WTC11 (cell line): ENCODE data around the gene BACH2. TPM values are rescaled to one million over a fixed set of nuclear protein-coding genes. Genes with fewer than 3 reads are reported as not detected.

ENCODE experiments used
- ATAC-seq: fragments of 200-7000 bp; cut with Tn5 transposase; 2 replicates; pipeline ENCODE4 v1.10.0; 2021; ENCODE audit warnings: mild to moderate bottlenecking, moderate library complexity
- CTCF ChIA-PET: fragments of 300-600 bp; sonication (Branson Sonifier 250); formaldehyde crosslinking; loops from one replicate; lab custom pipeline; 2021; ENCODE audit warnings: antibody characterized with exemption; lab: Charles Lee
- POLR2A ChIA-PET: fragments of 350-600 bp; sonication (Branson Sonifier 250); formaldehyde crosslinking; loops from one replicate; lab custom pipeline; 2021; ENCODE audit warnings: antibody characterized with exemption; lab: Charles Lee
- DNase-seq: peaks from one replicate; pipeline ENCODE4 v3.0.0; 2021; ENCODE audit warnings: low spot score
- H3K27ac Mint-ChIP-seq: 2 replicates; pipeline ENCODE4 v1.8.0; 2021; ENCODE audit warnings: mixed read lengths
- H3K27me3 Mint-ChIP-seq: 2 replicates; pipeline ENCODE4 v1.8.0; 2021; ENCODE audit warnings: low read depth, mild to moderate bottlenecking, moderate library complexity, mixed read lengths
- H3K36me3 Mint-ChIP-seq: 2 replicates; pipeline ENCODE4 v1.8.0; 2021; ENCODE audit warnings: mixed read lengths
- H3K4me1 Mint-ChIP-seq: 2 replicates; pipeline ENCODE4 v1.8.0; 2022; ENCODE audit warnings: mixed read lengths
- H3K4me3 Mint-ChIP-seq: 2 replicates; pipeline ENCODE4 v1.8.0; 2021; ENCODE audit warnings: mild to moderate bottlenecking, moderate library complexity, mixed read lengths
- H3K9me3 Mint-ChIP-seq: 2 replicates; pipeline ENCODE4 v1.8.0; 2021; ENCODE audit warnings: mixed read lengths
- ATF1 ChIP-seq: sonication (generic); formaldehyde crosslinking; IDR thresholded peaks from 2 replicates; pipeline ENCODE4 v1.8.1; 2023; ENCODE audit warnings: mild to moderate bottlenecking, moderate library complexity, missing genetic modification reagents
- CREB1 ChIP-seq: sonication (generic); formaldehyde crosslinking; IDR thresholded peaks from 2 replicates; pipeline ENCODE4 v1.8.0; 2023; ENCODE audit warnings: mild to moderate bottlenecking, missing genetic modification reagents
- FOXJ3 ChIP-seq: sonication (generic); formaldehyde crosslinking; IDR thresholded peaks from 2 replicates; pipeline ENCODE4 v1.9.0; 2021; ENCODE audit warnings: missing genetic modification reagents, mild to moderate bottlenecking, borderline replicate concordance
- MYBL2 ChIP-seq: sonication (generic); formaldehyde crosslinking; IDR thresholded peaks from 2 replicates; pipeline ENCODE4 v1.8.1; 2023; ENCODE audit warnings: mild to moderate bottlenecking, moderate library complexity, missing genetic modification reagents
- NR2C2 ChIP-seq: sonication (generic); formaldehyde crosslinking; IDR thresholded peaks from 2 replicates; pipeline ENCODE4 v1.8.0; 2022; ENCODE audit warnings: mild to moderate bottlenecking, missing genetic modification reagents
- RORB ChIP-seq: fragments of 250-450 bp; sonication (Bioruptor Pico); IDR thresholded peaks from 2 replicates; pipeline ENCODE4 v1.9.0; 2021; ENCODE audit warnings: mild to moderate bottlenecking
- ZNF396 ChIP-seq: fragments of 250-450 bp; sonication (Bioruptor Pico); IDR thresholded peaks from 2 replicates; pipeline ENCODE4 v1.8.0; 2021; ENCODE audit warnings: mild to moderate bottlenecking, moderate library complexity, borderline replicate concordance
- total RNA-seq: library from RNA; stranded (reverse); gene quantifications from 3 replicates; pipeline ENCODE4 v1.2.3, GENCODE V29; 2021
- TF ChIP-seq, protein P1 (sequence below): sonication (generic); formaldehyde crosslinking; IDR thresholded peaks from 2 replicates; pipeline ENCODE4 v1.8.0; 2022; ENCODE audit warnings: mild to moderate bottlenecking, missing genetic modification reagents
- TF ChIP-seq, protein P2 (sequence below): sonication (generic); formaldehyde crosslinking; conservative IDR thresholded peaks from 2 replicates; pipeline ENCODE4 v1.8.1; 2023; ENCODE audit warnings: mild to moderate bottlenecking, low read depth, missing genetic modification reagents, moderate library complexity
- TF ChIP-seq, protein P3 (sequence below): fragments of 250-450 bp; sonication (Bioruptor Pico); IDR thresholded peaks from 2 replicates; pipeline ENCODE4 v2.1.2; 2022; ENCODE audit warnings: mild to moderate bottlenecking, moderate library complexity
- TF ChIP-seq, protein P4 (sequence below): sonication (generic); formaldehyde crosslinking; IDR thresholded peaks from 2 replicates; pipeline ENCODE4 v1.8.0; 2022; ENCODE audit warnings: mild to moderate bottlenecking, missing genetic modification reagents
- TF ChIP-seq, protein P5 (sequence below): fragments of 200-600 bp; IDR thresholded peaks from 2 replicates; pipeline ENCODE4 v1.8.0; 2022; ENCODE audit warnings: antibody characterized with exemption
- TF ChIP-seq, protein P6 (sequence below): sonication (generic); formaldehyde crosslinking; IDR thresholded peaks from 2 replicates; pipeline ENCODE4 v1.8.0; 2023; ENCODE audit warnings: mild to moderate bottlenecking, missing genetic modification reagents
- TF ChIP-seq, protein P7 (sequence below): fragments of 250-450 bp; sonication (Bioruptor Pico); IDR thresholded peaks from 2 replicates; pipeline ENCODE4 v1.9.0; 2021; ENCODE audit warnings: mild to moderate bottlenecking
- TF ChIP-seq, protein P8 (sequence below): fragments of 250-450 bp; sonication (Bioruptor Pico); IDR thresholded peaks from 2 replicates; pipeline ENCODE4 v1.9.0; 2021; ENCODE audit warnings: moderate library complexity, mild to moderate bottlenecking, inconsistent platforms, borderline replicate concordance

BACH2 gene
- total RNA-seq, 1 experiment from 2014 or later = 5.9 TPM

DNA sequence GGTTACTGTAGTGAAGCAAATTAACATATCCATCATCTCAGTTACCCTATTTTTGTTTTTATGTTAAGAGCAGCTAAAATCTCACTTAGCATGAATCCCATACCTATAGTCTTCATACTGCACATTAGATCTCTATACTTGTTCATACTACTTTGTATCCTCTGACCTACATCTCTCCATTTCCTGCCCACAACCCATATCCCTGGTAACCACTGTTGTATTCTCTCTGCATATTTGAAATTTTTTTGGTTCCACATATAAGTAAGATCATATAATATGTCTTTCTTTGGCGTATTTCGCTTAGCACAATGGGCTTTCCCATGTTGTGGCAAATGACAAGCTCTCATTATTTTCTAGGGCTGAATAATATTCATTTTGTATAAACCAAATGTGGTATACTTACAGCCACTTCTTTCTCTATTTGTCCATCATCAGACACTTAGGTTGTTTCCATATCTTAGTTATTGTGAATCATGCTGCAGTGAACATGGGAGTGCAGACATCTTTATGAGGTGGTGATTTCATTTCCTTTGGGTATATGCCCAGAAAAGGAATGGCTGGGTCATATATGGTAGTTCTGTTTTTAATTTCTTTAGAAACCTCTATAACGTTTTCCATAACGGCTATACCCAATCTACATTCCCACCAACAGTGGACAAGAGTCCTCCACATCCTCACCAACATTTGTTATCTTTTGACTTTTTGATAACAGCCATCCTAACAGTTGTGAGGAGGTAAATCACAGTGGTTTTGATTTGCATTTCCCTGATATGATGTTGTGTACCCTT lies 39.8 kb downstream of the BACH2 start:
- POLR2A ChIA-PET = no interaction called here
- Mint-ChIP-seq H3K4me3 (no peak overlapping the region), H3K36me3 (no peaks in the 10 kb centered on the region), H3K27ac (no peak overlapping the region), H3K4me1 (no peaks in the 10 kb centered on the region), H3K27me3 (no peaks in the 10 kb centered on the region), H3K9me3 (peaks cover 26% of the 10 kb centered on the region)
- ATAC-seq = no peak
- no peak for DNase-seq
- CTCF ChIA-PET = no interaction called here
- TF ChIP-seq, protein P1, sequence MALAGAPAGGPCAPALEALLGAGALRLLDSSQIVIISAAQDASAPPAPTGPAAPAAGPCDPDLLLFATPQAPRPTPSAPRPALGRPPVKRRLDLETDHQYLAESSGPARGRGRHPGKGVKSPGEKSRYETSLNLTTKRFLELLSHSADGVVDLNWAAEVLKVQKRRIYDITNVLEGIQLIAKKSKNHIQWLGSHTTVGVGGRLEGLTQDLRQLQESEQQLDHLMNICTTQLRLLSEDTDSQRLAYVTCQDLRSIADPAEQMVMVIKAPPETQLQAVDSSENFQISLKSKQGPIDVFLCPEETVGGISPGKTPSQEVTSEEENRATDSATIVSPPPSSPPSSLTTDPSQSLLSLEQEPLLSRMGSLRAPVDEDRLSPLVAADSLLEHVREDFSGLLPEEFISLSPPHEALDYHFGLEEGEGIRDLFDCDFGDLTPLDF (CRISPR knock-in tag) = no peak
- TF ChIP-seq, protein P2, sequence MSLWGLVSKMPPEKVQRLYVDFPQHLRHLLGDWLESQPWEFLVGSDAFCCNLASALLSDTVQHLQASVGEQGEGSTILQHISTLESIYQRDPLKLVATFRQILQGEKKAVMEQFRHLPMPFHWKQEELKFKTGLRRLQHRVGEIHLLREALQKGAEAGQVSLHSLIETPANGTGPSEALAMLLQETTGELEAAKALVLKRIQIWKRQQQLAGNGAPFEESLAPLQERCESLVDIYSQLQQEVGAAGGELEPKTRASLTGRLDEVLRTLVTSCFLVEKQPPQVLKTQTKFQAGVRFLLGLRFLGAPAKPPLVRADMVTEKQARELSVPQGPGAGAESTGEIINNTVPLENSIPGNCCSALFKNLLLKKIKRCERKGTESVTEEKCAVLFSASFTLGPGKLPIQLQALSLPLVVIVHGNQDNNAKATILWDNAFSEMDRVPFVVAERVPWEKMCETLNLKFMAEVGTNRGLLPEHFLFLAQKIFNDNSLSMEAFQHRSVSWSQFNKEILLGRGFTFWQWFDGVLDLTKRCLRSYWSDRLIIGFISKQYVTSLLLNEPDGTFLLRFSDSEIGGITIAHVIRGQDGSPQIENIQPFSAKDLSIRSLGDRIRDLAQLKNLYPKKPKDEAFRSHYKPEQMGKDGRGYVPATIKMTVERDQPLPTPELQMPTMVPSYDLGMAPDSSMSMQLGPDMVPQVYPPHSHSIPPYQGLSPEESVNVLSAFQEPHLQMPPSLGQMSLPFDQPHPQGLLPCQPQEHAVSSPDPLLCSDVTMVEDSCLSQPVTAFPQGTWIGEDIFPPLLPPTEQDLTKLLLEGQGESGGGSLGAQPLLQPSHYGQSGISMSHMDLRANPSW = no peak
- no peak for TF ChIP-seq MYBL2
- no peak for TF ChIP-seq NR2C2 (CRISPR knock-in tag)
- TF ChIP-seq, protein P3, sequence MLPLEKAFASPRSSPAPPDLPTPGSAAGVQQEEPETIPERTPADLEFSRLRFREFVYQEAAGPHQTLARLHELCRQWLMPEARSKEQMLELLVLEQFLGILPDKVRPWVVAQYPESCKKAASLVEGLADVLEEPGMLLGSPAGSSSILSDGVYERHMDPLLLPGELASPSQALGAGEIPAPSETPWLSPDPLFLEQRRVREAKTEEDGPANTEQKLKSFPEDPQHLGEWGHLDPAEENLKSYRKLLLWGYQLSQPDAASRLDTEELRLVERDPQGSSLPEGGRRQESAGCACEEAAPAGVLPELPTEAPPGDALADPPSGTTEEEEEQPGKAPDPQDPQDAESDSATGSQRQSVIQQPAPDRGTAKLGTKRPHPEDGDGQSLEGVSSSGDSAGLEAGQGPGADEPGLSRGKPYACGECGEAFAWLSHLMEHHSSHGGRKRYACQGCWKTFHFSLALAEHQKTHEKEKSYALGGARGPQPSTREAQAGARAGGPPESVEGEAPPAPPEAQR (CRISPR knock-in tag) = no peak
- TF ChIP-seq, protein P4, sequence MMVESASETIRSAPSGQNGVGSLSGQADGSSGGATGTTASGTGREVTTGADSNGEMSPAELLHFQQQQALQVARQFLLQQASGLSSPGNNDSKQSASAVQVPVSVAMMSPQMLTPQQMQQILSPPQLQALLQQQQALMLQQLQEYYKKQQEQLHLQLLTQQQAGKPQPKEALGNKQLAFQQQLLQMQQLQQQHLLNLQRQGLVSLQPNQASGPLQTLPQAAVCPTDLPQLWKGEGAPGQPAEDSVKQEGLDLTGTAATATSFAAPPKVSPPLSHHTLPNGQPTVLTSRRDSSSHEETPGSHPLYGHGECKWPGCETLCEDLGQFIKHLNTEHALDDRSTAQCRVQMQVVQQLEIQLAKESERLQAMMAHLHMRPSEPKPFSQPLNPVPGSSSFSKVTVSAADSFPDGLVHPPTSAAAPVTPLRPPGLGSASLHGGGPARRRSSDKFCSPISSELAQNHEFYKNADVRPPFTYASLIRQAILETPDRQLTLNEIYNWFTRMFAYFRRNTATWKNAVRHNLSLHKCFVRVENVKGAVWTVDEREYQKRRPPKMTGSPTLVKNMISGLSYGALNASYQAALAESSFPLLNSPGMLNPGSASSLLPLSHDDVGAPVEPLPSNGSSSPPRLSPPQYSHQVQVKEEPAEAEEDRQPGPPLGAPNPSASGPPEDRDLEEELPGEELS (CRISPR knock-in tag) = no peak
- TF ChIP-seq, protein P5, sequence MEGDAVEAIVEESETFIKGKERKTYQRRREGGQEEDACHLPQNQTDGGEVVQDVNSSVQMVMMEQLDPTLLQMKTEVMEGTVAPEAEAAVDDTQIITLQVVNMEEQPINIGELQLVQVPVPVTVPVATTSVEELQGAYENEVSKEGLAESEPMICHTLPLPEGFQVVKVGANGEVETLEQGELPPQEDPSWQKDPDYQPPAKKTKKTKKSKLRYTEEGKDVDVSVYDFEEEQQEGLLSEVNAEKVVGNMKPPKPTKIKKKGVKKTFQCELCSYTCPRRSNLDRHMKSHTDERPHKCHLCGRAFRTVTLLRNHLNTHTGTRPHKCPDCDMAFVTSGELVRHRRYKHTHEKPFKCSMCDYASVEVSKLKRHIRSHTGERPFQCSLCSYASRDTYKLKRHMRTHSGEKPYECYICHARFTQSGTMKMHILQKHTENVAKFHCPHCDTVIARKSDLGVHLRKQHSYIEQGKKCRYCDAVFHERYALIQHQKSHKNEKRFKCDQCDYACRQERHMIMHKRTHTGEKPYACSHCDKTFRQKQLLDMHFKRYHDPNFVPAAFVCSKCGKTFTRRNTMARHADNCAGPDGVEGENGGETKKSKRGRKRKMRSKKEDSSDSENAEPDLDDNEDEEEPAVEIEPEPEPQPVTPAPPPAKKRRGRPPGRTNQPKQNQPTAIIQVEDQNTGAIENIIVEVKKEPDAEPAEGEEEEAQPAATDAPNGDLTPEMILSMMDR = no peak
- TF ChIP-seq, protein P6, sequence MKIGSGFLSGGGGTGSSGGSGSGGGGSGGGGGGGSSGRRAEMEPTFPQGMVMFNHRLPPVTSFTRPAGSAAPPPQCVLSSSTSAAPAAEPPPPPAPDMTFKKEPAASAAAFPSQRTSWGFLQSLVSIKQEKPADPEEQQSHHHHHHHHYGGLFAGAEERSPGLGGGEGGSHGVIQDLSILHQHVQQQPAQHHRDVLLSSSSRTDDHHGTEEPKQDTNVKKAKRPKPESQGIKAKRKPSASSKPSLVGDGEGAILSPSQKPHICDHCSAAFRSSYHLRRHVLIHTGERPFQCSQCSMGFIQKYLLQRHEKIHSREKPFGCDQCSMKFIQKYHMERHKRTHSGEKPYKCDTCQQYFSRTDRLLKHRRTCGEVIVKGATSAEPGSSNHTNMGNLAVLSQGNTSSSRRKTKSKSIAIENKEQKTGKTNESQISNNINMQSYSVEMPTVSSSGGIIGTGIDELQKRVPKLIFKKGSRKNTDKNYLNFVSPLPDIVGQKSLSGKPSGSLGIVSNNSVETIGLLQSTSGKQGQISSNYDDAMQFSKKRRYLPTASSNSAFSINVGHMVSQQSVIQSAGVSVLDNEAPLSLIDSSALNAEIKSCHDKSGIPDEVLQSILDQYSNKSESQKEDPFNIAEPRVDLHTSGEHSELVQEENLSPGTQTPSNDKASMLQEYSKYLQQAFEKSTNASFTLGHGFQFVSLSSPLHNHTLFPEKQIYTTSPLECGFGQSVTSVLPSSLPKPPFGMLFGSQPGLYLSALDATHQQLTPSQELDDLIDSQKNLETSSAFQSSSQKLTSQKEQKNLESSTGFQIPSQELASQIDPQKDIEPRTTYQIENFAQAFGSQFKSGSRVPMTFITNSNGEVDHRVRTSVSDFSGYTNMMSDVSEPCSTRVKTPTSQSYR (CRISPR knock-in tag) = no peak
- no peak for TF ChIP-seq CREB1 (CRISPR knock-in tag)

DNA sequence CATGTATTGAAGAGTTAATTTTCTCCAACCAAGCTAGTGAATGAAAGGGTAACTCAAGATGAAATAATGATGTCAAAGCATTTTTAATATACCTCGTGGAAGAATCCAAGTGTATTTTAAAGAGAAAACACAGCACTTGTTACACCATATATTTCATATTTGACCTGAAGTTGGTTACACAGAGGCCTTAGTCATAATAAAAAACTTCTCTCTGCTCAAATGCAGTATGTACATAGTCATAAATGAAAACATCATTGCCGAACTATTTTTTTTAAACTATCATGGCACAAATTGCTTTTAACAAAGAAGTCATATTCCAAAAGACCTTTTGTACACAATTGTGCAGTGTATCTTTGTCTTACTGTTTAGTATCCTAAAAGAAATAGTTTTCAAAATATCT lies 43.0 kb downstream of the BACH2 start:
- peaks cover 15% of the 10 kb centered on the region for H3K9me3 Mint-ChIP-seq
- H3K4me3 Mint-ChIP-seq = no peak overlapping the region
- POLR2A ChIA-PET = no interaction called here
- TF ChIP-seq ATF1 (CRISPR knock-in tag) (no peak), ZNF396 (CRISPR knock-in tag) (no peak), MYBL2 (no peak), FOXJ3 (CRISPR knock-in tag) (no peak), RORB (no peak)
- TF ChIP-seq, protein P7, sequence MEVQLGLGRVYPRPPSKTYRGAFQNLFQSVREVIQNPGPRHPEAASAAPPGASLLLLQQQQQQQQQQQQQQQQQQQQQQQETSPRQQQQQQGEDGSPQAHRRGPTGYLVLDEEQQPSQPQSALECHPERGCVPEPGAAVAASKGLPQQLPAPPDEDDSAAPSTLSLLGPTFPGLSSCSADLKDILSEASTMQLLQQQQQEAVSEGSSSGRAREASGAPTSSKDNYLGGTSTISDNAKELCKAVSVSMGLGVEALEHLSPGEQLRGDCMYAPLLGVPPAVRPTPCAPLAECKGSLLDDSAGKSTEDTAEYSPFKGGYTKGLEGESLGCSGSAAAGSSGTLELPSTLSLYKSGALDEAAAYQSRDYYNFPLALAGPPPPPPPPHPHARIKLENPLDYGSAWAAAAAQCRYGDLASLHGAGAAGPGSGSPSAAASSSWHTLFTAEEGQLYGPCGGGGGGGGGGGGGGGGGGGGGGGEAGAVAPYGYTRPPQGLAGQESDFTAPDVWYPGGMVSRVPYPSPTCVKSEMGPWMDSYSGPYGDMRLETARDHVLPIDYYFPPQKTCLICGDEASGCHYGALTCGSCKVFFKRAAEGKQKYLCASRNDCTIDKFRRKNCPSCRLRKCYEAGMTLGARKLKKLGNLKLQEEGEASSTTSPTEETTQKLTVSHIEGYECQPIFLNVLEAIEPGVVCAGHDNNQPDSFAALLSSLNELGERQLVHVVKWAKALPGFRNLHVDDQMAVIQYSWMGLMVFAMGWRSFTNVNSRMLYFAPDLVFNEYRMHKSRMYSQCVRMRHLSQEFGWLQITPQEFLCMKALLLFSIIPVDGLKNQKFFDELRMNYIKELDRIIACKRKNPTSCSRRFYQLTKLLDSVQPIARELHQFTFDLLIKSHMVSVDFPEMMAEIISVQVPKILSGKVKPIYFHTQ (CRISPR knock-in tag) = no peak
- TF ChIP-seq, protein P8, sequence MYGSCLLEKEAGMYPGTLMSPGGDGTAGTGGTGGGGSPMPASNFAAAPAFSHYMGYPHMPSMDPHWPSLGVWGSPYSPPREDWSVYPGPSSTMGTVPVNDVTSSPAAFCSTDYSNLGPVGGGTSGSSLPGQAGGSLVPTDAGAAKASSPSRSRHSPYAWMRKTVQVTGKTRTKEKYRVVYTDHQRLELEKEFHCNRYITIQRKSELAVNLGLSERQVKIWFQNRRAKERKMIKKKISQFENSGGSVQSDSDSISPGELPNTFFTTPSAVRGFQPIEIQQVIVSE (CRISPR knock-in tag) = no peak
- H3K27me3 Mint-ChIP-seq = no peaks in the 10 kb centered on the region
- H3K4me1 Mint-ChIP-seq = no peaks in the 10 kb centered on the region
- CTCF ChIA-PET = no interaction called here
- no peak overlapping the region for H3K27ac Mint-ChIP-seq
- ATAC-seq (no peak), DNase-seq (no peak)
- H3K36me3 Mint-ChIP-seq = no peaks in the 10 kb centered on the region
